Endothelial cell of umbilical vein (primary cell): ENCODE data around the gene AHRR. TPM values are rescaled to one million over a fixed set of nuclear protein-coding genes. Genes with fewer than 3 reads are reported as not detected.

ENCODE experiments used
- BruUV-seq: library from RNA; stranded (reverse); fragments of 400-500 nt; replicated peaks from 2 replicates; lab custom pipeline; 2021; lab: Mats Ljungman, UMichigan
- CTCF ChIA-PET: fragments of 300-600, 350-600 bp; sonication (Branson Sonifier 250); formaldehyde crosslinking; loops from one replicate; lab custom pipeline; 2021; ENCODE audit warnings: antibody characterized with exemption, inconsistent platforms; lab: Charles Lee
- POLR2A ChIA-PET: fragments of 300-600, 350-600 bp; sonication (Branson Sonifier 250); formaldehyde crosslinking; loops from one replicate; lab custom pipeline; 2021; ENCODE audit warnings: antibody characterized with exemption, inconsistent platforms; lab: Charles Lee
- DNase-seq: peaks from one replicate; pipeline ENCODE4 v3.0.0-alpha.2; 2011; ENCODE audit warnings: low read depth, low spot score
- FAIRE-seq: peaks from 2 replicates; lab custom pipeline; 2011; peaks lifted over from hg19 to GRCh38; lab: Jason Lieb, UNC
- H2AFZ ChIP-seq: 2 replicates; pipeline ENCODE4 v1.6.0; 2012; ENCODE audit warnings: low read depth, low read length, control low read depth, inconsistent platforms
- H3K27ac ChIP-seq: 2 replicates; pipeline ENCODE4 v1.5.1; 2011; ENCODE audit warnings: low read depth, mild to moderate bottlenecking, control low read depth, low read length, moderate library complexity; ENCODE audit not compliant: insufficient read depth
- H3K27me3 ChIP-seq, 2 experiments: 2 replicates each; pipeline versions ENCODE4 v1.6.0 to v1.6.1; 2011; ENCODE audit warnings: low read length in 2 of 2, mixed read lengths in 1 of 2; ENCODE audit not compliant: control insufficient read depth in 2 of 2, insufficient read depth in 2 of 2
- H3K36me3 ChIP-seq, 2 experiments: 2 replicates in 1 of 2; 3 replicates in 1 of 2; pipeline ENCODE4 v1.5.1; 2011; ENCODE audit warnings: low read length in 2 of 2, mild to moderate bottlenecking in 1 of 2, moderate library complexity in 1 of 2; ENCODE audit not compliant: control insufficient read depth in 2 of 2, insufficient read depth in 2 of 2; ENCODE audit errors: extremely low read depth in 1 of 2
- H3K4me1 ChIP-seq: 3 replicates; pipeline ENCODE4 v1.5.1; 2011; ENCODE audit warnings: mild to moderate bottlenecking, low read length; ENCODE audit not compliant: control insufficient read depth, insufficient read depth; ENCODE audit errors: extremely low read depth
- H3K4me2 ChIP-seq: 2 replicates; pipeline ENCODE4 v1.6.1; 2011; ENCODE audit warnings: low read length, control low read depth, mixed read lengths; ENCODE audit not compliant: insufficient read depth
- H3K4me3 ChIP-seq, 3 experiments: fragments of 200-600 bp in 1 of 3; sonication (generic), shearing (Covaris generic) in 1 of 3; replicated peaks in 1 of 3; 2 replicates each; pipeline ENCODE4 v1.5.1; 2011 to 2016; ENCODE audit warnings: control low read depth in 3 of 3, low read length in 3 of 3, mild to moderate bottlenecking in 2 of 3, inconsistent platforms in 1 of 3, low read depth in 1 of 3, moderate library complexity in 1 of 3; ENCODE audit not compliant: insufficient read depth in 1 of 3
- H3K79me2 ChIP-seq: 2 replicates; pipeline ENCODE4 v1.6.0; 2012; ENCODE audit warnings: low read length, inconsistent platforms; ENCODE audit not compliant: control insufficient read depth, insufficient read depth
- H3K9ac ChIP-seq: replicated peaks from 2 replicates; pipeline ENCODE3; 2011; ENCODE audit warnings: low read length, control low read depth; ENCODE audit not compliant: insufficient read depth; ENCODE audit errors: extremely low read depth
- H3K9me1 ChIP-seq: replicated peaks from 3 replicates; pipeline ENCODE4 v1.6.0; 2011; ENCODE audit warnings: mild to moderate bottlenecking, low read length; ENCODE audit not compliant: control insufficient read depth, insufficient read depth; ENCODE audit errors: extremely low read depth
- H3K9me3 ChIP-seq: replicated peaks from 2 replicates; pipeline ENCODE4 v1.5.1; 2012; ENCODE audit warnings: low read length, inconsistent platforms; ENCODE audit not compliant: control insufficient read depth, insufficient read depth
- H4K20me1 ChIP-seq: replicated peaks from 2 replicates; pipeline ENCODE3; 2011; ENCODE audit warnings: mild to moderate bottlenecking, low read length; ENCODE audit not compliant: control insufficient read depth, insufficient read depth; ENCODE audit errors: extremely low read depth
- EZH2 ChIP-seq: IDR thresholded peaks from 2 replicates; pipeline ENCODE4 v1.6.1; 2012; ENCODE audit warnings: borderline replicate concordance, low read depth, mild to moderate bottlenecking, moderate library complexity, low read length, inconsistent platforms; ENCODE audit not compliant: severe bottlenecking
- FOS ChIP-seq: IDR thresholded peaks from 2 replicates; pipeline ENCODE4 v1.6.1; 2011; ENCODE audit warnings: mild to moderate bottlenecking, low read length, moderate library complexity, borderline replicate concordance; ENCODE audit not compliant: insufficient read depth
- GATA2 ChIP-seq: IDR thresholded peaks from 2 replicates; pipeline ENCODE4 v1.7.0; 2011; ENCODE audit warnings: low read depth, mild to moderate bottlenecking, moderate library complexity, mixed read lengths, low read length; ENCODE audit not compliant: insufficient read length, insufficient read depth
- JUN ChIP-seq: IDR thresholded peaks from 2 replicates; pipeline ENCODE4 v1.6.1; 2011; ENCODE audit warnings: borderline replicate concordance, low read depth; ENCODE audit not compliant: insufficient read length, insufficient read depth
- MYC ChIP-seq: IDR thresholded peaks from one replicate; pipeline ENCODE4 v1.6.1; 2011; ENCODE audit warnings: mild to moderate bottlenecking, low read depth, low read length
- POLR2A ChIP-seq: IDR thresholded peaks from 2 replicates; pipeline ENCODE4 v1.6.1; 2012; ENCODE audit warnings: low read depth, mild to moderate bottlenecking, control low read depth, low read length
- POLR2AphosphoS5 ChIP-seq: IDR thresholded peaks from 2 replicates; pipeline ENCODE4 v1.6.1; 2012; ENCODE audit warnings: low read depth, mild to moderate bottlenecking, control low read depth, low read length, moderate library complexity; ENCODE audit not compliant: insufficient read depth
- dilution Hi-C: fragments of 300-500 bp; cut with MboI; formaldehyde crosslinking; loops from one replicate; pipeline ENCODE4 v1.15.0; 2019; ENCODE audit warnings: low sequenced_read_pairs; ENCODE audit not compliant: extremely low pct_ligation_motif_present
- intact Hi-C: fragments of 100-400 bp; cut with micrococcal nuclease; formaldehyde crosslinking; loops from one replicate; pipeline ENCODE4 v1.10.0; 2022
- polyA plus RNA-seq, 4 experiments: library from polyadenylated mRNA; depleted of rRNA in 3 of 4; stranded (reverse) in 3 of 4; unstranded in 1 of 4; fragments of >200 nt; gene quantifications; 2 replicates each; pipeline versions ENCODE4 v1.2.1 to v1.2.3, GENCODE V29; 2011 to 2012; ENCODE audit warnings: missing spikeins in 1 of 4
- total RNA-seq: library from RNA; stranded (reverse); gene quantifications from 2 replicates; pipeline ENCODE4 v1.2.3, GENCODE V29; 2021
- TF ChIP-seq, protein P1 (sequence below), 2 donors: IDR thresholded peaks; 1 replicate in 1 of 2; 2 replicates in 1 of 2; pipeline ENCODE4 v1.5.1; 2011; ENCODE audit warnings: low read length in 2 of 2, mild to moderate bottlenecking in 2 of 2, moderate library complexity in 2 of 2, control low read depth in 1 of 2, inconsistent platforms in 1 of 2, low read depth in 1 of 2; ENCODE audit not compliant: insufficient read depth in 1 of 2; ENCODE audit errors: extremely low read depth in 1 of 2
- TF ChIP-seq, protein P2 (sequence below): IDR thresholded peaks from 2 replicates; pipeline ENCODE4 v1.6.1; 2011; ENCODE audit not compliant: insufficient read depth, insufficient read length

AHRR gene
- total and polyA plus RNA-seq, 2 donors (not counting 3 experiments of a cell fraction or from before 2014, with no cell fraction given), result 3.1 to 7.3 TPM

DNA sequence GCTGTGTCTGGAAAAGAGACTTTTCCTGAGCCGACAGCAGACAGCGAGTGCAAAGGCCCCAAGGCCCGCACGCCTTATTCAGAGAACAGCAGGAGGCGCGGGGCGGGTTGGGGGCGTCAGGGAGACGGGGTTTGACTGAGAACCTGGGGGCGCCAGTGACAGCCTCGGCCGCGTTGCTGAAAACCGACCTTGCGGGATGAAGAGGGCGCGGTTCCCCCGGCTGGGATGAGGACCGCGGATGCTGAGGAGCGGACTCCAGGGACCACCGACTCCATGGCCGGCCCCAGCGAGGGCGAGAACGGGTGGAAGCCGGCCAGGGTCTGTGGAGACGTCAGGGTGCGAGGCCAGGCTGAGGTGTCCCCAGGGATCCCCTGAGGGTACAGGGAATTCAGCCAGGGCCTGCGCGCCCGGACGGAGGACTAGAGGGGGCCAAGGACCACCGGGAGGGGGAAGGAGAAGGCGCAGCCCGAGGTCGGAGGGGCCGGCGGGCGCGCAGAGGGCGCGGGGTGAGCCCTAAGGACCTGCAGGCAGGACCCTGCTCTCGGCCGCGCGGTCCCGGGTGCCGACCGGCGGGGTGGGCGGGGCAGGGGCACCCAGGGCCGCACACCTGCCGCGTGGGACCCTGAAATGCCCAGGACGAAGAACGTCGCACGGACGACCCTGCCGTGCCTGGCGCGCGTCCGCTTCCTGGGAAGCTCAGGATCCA is 837 bp upstream of the AHRR start:
- DNase-seq, result no peak
- Histone ChIP-seq H3K9me1 (no peaks in the 10 kb centered on the region), H3K27ac (no peak overlapping the region), H3K9me3 (no peaks in the 10 kb centered on the region), H3K36me3 (peaks cover 0 to 2% of the 10 kb centered on the region in 2 experiments), H3K4me1 (peaks cover 8% of the 10 kb centered on the region), H3K4me3 (peak overlapping the region; percentile 52 to 57 (median 57)), H3K4me2 (peak overlapping the region; percentile 53), H3K27me3 (peaks cover 2 to 8% of the 10 kb centered on the region in 2 experiments), H4K20me1 (no peaks in the 10 kb centered on the region), H3K9ac (no peak overlapping the region), H3K79me2 (peaks cover 6% of the 10 kb centered on the region), H2AFZ (peak overlapping the region; percentile 75)
- TF ChIP-seq POLR2A (no peak), EZH2 (peak; percentile 95)
- intact Hi-C loops (loop anchor here (5.0 kb wide), 1 partner anchor 133 kb away; no protein-coding TSS in a partner anchor), dilution Hi-C loops (no loop called here)
- no peak for FAIRE-seq
- CTCF ChIA-PET, result interaction anchor here (0.7 to 2.3 kb wide), 24 partner anchors 9 to 132 kb away, joined by 3 to 17 read pairs (median 4); partner anchors contain the start of gene PDCD6
- no TSS peak for BruUV-seq
- POLR2A ChIA-PET, result no interaction called here

DNA sequence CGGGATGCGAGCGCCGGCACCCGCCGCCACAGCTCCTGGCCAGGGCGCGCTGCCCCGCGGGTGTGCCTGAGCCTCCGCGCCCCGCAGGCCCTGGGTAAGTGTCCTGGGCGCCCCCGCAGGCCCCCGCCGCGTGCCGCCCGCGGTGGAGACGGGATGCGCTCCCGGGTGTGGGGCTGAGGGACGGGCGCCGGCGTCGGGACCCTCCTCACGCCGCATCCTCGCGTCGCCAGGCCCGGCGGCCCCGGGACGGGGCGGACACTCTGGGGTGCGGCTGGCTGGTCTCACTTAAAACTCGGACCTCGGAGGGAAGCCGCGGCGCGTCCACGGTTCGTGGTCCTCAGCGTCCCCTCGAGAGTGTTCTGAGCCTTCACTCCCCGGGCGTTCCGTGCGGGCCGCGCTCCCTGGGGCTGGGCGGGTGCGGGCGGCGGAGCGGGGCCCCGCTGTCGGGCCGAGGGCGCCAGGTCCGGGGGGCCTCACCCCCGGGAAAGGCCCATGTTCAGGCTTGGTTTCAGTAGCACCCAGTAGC is 275 bp downstream of the AHRR start:
- H3K9me1 ChIP-seq, result no peaks in the 10 kb centered on the region
- H2AFZ ChIP-seq, result peak overlapping the region; percentile 83
- FAIRE-seq (no peak), DNase-seq (no peak)
- peak overlapping the region; percentile 32 for H3K27ac ChIP-seq
- peaks cover 2 to 8% of the 10 kb centered on the region in 2 experiments for H3K27me3 ChIP-seq
- peaks cover 9% of the 10 kb centered on the region for H3K79me2 ChIP-seq
- H3K9ac ChIP-seq, result peak overlapping the region; percentile 75
- no peaks in the 10 kb centered on the region for H4K20me1 ChIP-seq
- dilution Hi-C loops, result no loop called here
- no peaks in the 10 kb centered on the region for H3K9me3 ChIP-seq
- H3K4me1 ChIP-seq, result peaks cover 8% of the 10 kb centered on the region
- peaks cover 0 to under 1% of the 10 kb centered on the region in 2 experiments for H3K36me3 ChIP-seq
- intact Hi-C loops, result loop anchor here (5.0 kb wide), 1 partner anchor 134 kb away; no protein-coding TSS in a partner anchor
- POLR2A ChIA-PET, result no interaction called here
- BruUV-seq, result no TSS peak
- CTCF ChIA-PET, result interaction anchor here (0.9 to 2.3 kb wide), 15 partner anchors 10 to 133 kb away, joined by 3 to 17 read pairs (median 4); partner anchors contain the start of gene PDCD6
- no peak for TF ChIP-seq EZH2
- TF ChIP-seq, protein P1, sequence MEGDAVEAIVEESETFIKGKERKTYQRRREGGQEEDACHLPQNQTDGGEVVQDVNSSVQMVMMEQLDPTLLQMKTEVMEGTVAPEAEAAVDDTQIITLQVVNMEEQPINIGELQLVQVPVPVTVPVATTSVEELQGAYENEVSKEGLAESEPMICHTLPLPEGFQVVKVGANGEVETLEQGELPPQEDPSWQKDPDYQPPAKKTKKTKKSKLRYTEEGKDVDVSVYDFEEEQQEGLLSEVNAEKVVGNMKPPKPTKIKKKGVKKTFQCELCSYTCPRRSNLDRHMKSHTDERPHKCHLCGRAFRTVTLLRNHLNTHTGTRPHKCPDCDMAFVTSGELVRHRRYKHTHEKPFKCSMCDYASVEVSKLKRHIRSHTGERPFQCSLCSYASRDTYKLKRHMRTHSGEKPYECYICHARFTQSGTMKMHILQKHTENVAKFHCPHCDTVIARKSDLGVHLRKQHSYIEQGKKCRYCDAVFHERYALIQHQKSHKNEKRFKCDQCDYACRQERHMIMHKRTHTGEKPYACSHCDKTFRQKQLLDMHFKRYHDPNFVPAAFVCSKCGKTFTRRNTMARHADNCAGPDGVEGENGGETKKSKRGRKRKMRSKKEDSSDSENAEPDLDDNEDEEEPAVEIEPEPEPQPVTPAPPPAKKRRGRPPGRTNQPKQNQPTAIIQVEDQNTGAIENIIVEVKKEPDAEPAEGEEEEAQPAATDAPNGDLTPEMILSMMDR (IDR thresholded peaks at IDR 0.05; ENCODE audit: extremely low read depth in 1 of 2, insufficient read depth in 1 of 2, low read depth in 1 of 2, low read length in 2 of 2), result no peak
- TF ChIP-seq JUN, result no peak
- TF ChIP-seq, protein P2, sequence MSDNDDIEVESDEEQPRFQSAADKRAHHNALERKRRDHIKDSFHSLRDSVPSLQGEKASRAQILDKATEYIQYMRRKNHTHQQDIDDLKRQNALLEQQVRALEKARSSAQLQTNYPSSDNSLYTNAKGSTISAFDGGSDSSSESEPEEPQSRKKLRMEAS, result no peak
- TF ChIP-seq GATA2, result no peak
- TF ChIP-seq POLR2A, result no peak
- no peak for TF ChIP-seq MYC
- TF ChIP-seq FOS, result no peak
- TF ChIP-seq POLR2AphosphoS5, result no peak
- peak overlapping the region; percentile 34 to 57 (median 42) for H3K4me3 ChIP-seq
- H3K4me2 ChIP-seq, result peak overlapping the region; percentile 40
